Gastroesophageal sphincter (tissue), 4 donors: ENCODE measurements around the gene FAM83F. TPM values are rescaled to one million over a fixed set of nuclear protein-coding genes. Genes with fewer than 3 reads are reported as not detected.

Source experiments
- ATAC-seq: fragments of 150-250 bp; one replicate; pipeline ENCODE4 v1.9.1; 2016; ENCODE audit warnings: mild to moderate bottlenecking, moderate library complexity
- H3K27ac ChIP-seq, 4 donors: fragments of 200-600 bp; sonication (generic) in 3 of 4; 1 replicate in 3 of 4; 2 replicates in 1 of 4; pipeline ENCODE4 v1.5.1; 2016 to 2019
- H3K27me3 ChIP-seq: fragments of 200-600 bp; sonication (generic); one replicate; pipeline ENCODE4 v1.5.1; 2019
- H3K36me3 ChIP-seq, 2 donors: fragments of 200-600 bp; sonication (generic); one replicate each; pipeline ENCODE4 v1.5.1; 2019; ENCODE audit warnings: control low read depth in 1 of 2
- H3K4me1 ChIP-seq, 3 donors: fragments of 200-600 bp; sonication (generic); 1 replicate in 2 of 3; 2 replicates in 1 of 3; pipeline ENCODE4 v1.5.1; 2016 to 2019; ENCODE audit warnings: control low read depth in 2 of 3
- H3K4me3 ChIP-seq, 2 donors: fragments of 200-600 bp; sonication (generic); one replicate each; pipeline ENCODE4 v1.5.1; 2019; ENCODE audit warnings: mild to moderate bottlenecking in 1 of 2, moderate library complexity in 1 of 2
- H3K9me3 ChIP-seq, 3 donors: fragments of 200-600 bp; sonication (generic); one replicate each; pipeline ENCODE4 v1.5.1; 2017 to 2019; ENCODE audit warnings: control low read depth in 2 of 3
- CTCF ChIP-seq, 4 experiments: fragments of 200-600 bp in 2 of 4; fragments of 450-650 bp in 2 of 4; sonication (generic) in 1 of 4; IDR thresholded peaks; one replicate each; pipeline ENCODE4 v1.5.1; 2017 to 2019; ENCODE audit warnings: antibody characterized with exemption in 4 of 4, mild to moderate bottlenecking in 2 of 4, moderate library complexity in 2 of 4
- EP300 ChIP-seq: sonication (generic); formaldehyde crosslinking; IDR thresholded peaks from one replicate; pipeline ENCODE4 v1.6.1; 2017; ENCODE audit warnings: antibody characterized with exemption, mild to moderate bottlenecking
- POLR2A ChIP-seq, 2 donors: fragments of 450-650 bp; IDR thresholded peaks; one replicate each; pipeline ENCODE4 v1.6.1; 2017; ENCODE audit warnings: antibody characterized with exemption in 2 of 2, mild to moderate bottlenecking in 2 of 2, moderate library complexity in 1 of 2
- POLR2AphosphoS5 ChIP-seq: sonication (generic); formaldehyde crosslinking; IDR thresholded peaks from one replicate; pipeline ENCODE4 v1.6.1; 2017; ENCODE audit warnings: antibody characterized with exemption
- WGBS, 2 donors: methylation state at CpG; one replicate each; pipeline ENCODE4 v1.1.5; 2018; ENCODE audit warnings: low coverage in 1 of 2; 5-methylcytosine and 5-hydroxymethylcytosine counted together
- total RNA-seq, 4 donors: library from RNA; depleted of rRNA; stranded (reverse); fragments of >200 nt; gene quantifications; one replicate each; pipeline ENCODE4 v1.1.0, GENCODE V29; 2016

Gene FAM83F
- total RNA-seq, 4 donors from 2014 or later: 0.46 to 4.2 (median 0.81) TPM

DNA sequence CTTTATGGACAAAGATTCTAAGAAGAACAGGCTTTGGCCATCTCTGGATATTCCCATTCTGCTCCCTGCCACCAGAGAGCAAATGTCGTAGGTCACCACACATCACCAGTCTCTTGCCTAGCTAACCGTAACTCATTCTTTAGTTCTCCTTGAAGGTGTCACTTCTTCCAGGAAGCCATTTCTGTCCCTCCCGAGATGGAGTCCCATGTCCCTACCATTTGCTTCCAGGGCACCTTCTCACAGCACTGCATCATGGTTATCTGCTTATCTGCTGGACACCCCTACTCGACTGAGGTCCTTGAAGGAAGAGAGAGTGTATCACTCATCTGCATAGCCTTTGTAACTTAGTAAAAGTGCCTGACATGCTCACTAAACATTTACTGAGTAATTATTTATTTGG lies 47.6 kb downstream of the FAM83F start:
- peak overlapping the region in 3 of 4 donors; percentile 96 to 98 (median 97) for H3K27ac ChIP-seq
- H3K9me3 ChIP-seq: no peaks in the 10 kb centered on the region
- H3K4me3 ChIP-seq: no peak overlapping the region
- ATAC-seq: no peak
- TF ChIP-seq CTCF (IDR thresholded peaks at IDR 0.05): no peak
- TF ChIP-seq POLR2A (IDR thresholded peaks at IDR 0.05): no peak
- TF ChIP-seq POLR2AphosphoS5: no peak
- no peak for TF ChIP-seq EP300
- peaks cover 25% of the 10 kb centered on the region for H3K27me3 ChIP-seq
- H3K4me1 ChIP-seq: peaks cover 4 to 63% (median 24%) of the 10 kb centered on the region in 3 donors
- no peaks in the 10 kb centered on the region for H3K36me3 ChIP-seq
- 72 to 88% methylated on average over 3 to 4 of the region's 4 CpGs for WGBS, 2 donors

GRCh38 chr22:40043081-40043480 lies 48.3 kb downstream of the FAM83F start:
- Histone ChIP-seq H3K9me3 (no peaks in the 10 kb centered on the region), H3K4me3 (peak overlapping the region in 1 of 2 donors; percentile 81), H3K4me1 (peaks cover 4 to 70% (median 24%) of the 10 kb centered on the region in 3 donors), H3K27ac (peak overlapping the region; percentile 96 to 98 (median 98)), H3K27me3 (peaks cover 19% of the 10 kb centered on the region), H3K36me3 (no peaks in the 10 kb centered on the region)
- ATAC-seq: peak; percentile 18
- 9 to 14% methylated on average over 1 to 7 of the region's 8 CpGs for WGBS, 2 donors
- TF ChIP-seq CTCF (IDR thresholded peaks at IDR 0.05) (peak in 1 of 4 experiments; percentile 18), POLR2AphosphoS5 (no peak)

GRCh38 chr22:40043793-40044101 lies 49.0 kb downstream of the FAM83F start:
- peak overlapping the region; percentile 65 to 81 for H3K4me3 ChIP-seq
- H3K9me3 ChIP-seq: no peaks in the 10 kb centered on the region
- ATAC-seq: no peak
- H3K27ac ChIP-seq: peak overlapping the region; percentile 96 to 98 (median 98)
- TF ChIP-seq EP300: no peak
- WGBS, 2 donors: 32 to 38% methylated on average over 5 of the region's 5 CpGs
- no peaks in the 10 kb centered on the region for H3K36me3 ChIP-seq
- peaks cover 13% of the 10 kb centered on the region for H3K27me3 ChIP-seq
- peaks cover 4 to 72% (median 24%) of the 10 kb centered on the region in 3 donors for H3K4me1 ChIP-seq

DNA sequence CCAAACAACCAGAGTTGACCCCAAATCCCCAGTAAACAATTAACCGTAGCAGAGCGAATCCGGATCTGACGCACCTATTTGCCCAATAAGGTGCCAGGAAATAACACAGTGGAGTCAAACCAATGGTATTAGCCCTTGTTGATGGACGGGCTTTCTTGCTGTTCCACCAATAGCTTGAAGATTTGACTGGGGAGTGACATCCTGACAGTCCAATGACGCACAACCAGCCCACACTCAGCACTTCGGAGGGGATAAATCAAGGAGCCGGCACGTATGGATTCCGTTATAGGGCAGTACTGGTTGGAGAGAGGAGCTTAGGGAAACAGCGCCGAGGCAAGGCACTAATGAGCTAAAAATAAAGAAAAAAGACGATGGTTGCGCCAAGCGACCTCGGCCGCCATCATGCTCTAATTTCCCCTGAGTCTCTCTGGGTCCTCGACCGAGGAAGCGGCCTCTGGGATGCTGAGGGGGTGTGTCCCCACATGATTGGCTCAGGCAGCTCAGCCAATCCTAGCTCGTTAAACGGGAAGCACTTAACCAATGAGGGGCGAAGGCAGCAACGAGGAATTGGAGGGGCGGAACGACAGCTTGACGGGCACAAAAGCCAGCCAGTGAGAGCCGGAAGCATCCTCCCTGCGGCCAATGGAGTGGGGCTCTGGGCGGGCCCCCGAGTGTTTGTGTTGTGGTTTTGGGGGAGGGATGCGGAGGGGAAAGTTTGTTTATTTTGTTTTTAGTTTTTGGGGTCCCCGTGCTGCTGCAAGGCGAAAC lies 49.5 kb downstream of the FAM83F start:
- Histone ChIP-seq H3K27ac (peak overlapping the region; percentile 96 to 98 (median 98)), H3K36me3 (no peaks in the 10 kb centered on the region), H3K27me3 (peaks cover 8% of the 10 kb centered on the region), H3K4me3 (peak overlapping the region; percentile 65 to 81), H3K4me1 (peaks cover 4 to 72% (median 24%) of the 10 kb centered on the region in 3 donors), H3K9me3 (no peaks in the 10 kb centered on the region)
- WGBS, 2 donors: 0% methylated on average over 12 to 28 of the region's 34 CpGs
- peak; percentile 95 for ATAC-seq
- peak; percentile 64 to 77 for TF ChIP-seq POLR2A (IDR thresholded peaks at IDR 0.05)
- TF ChIP-seq EP300: no peak
- TF ChIP-seq POLR2AphosphoS5: peak; percentile 76

GRCh38 chr22:40044870-40045834 lies 50.4 kb downstream of the FAM83F start:
- no peaks in the 10 kb centered on the region for H3K36me3 ChIP-seq
- no peak for TF ChIP-seq POLR2AphosphoS5
- TF ChIP-seq CTCF (IDR thresholded peaks at IDR 0.05): no peak
- no peak for TF ChIP-seq EP300
- H3K27ac ChIP-seq: peak overlapping the region; percentile 62 to 98 (median 96)
- no peaks in the 10 kb centered on the region for H3K9me3 ChIP-seq
- 0% methylated on average over 4 to 5 of the region's 138 CpGs for WGBS, 2 donors
- ATAC-seq: peak; percentile 4
- H3K4me1 ChIP-seq: peaks cover 4 to 69% (median 23%) of the 10 kb centered on the region in 3 donors
- H3K4me3 ChIP-seq: peak overlapping the region; percentile 65 to 81
- no peaks in the 10 kb centered on the region for H3K27me3 ChIP-seq
